Sigmoid colon (tissue), 4 donors: ENCODE results near the gene MRPL38.

Source experiments
- EP300 ChIP-seq, 4 donors: sonication (generic); formaldehyde crosslinking; IDR thresholded peaks; one replicate each; pipeline ENCODE4 v1.6.1; 2017; ENCODE audit warnings: antibody characterized with exemption in 4 of 4
- TF ChIP-seq, protein P1 (sequence below), 4 experiments: fragments of 450-650 bp in 3 of 4; fragments of 200-600 bp in 1 of 4; IDR thresholded peaks; one replicate each; pipeline ENCODE4 v1.5.1; 2016 to 2019; ENCODE audit warnings: antibody characterized with exemption in 4 of 4, mild to moderate bottlenecking in 3 of 4, moderate library complexity in 2 of 4

DNA sequence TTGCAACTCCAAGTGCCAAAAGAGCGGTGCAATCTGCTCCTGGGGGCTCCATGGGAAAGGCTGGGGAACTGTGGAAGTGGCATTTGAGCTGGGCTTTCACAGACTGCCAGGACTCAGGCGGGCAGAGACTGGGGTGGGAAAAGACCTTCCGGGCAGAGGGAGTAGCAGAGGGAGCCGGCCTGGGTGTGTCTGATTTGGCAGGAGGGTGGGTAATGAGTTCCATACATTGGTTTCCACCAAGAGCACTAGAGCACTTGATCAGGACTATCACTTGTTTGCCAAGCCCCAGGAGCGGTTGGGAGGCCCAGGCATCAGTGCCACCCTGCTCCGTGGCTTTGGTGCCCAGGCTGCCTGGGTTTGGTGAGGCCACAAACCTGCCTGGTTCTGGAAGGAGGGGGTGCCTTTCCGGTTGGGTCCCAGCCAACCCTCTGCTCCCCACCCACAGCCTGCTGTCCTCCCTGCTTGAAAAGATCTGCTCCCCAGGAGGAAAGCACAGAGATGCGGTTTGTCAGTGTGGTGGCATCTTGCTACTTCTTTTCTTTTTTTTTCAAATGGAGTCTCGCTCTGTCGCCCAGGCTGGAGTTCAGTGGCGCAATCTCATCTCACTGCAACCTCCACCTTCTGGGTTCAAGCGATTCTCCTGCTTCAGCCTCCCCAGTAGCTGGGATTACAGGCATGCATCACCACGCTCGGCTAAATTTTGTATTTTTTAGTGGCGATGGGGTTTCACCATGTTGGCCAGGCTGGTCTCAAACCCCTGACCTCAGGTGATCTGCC is 22.8 kb downstream of the MRPL38 start:
- TF ChIP-seq, protein P1, sequence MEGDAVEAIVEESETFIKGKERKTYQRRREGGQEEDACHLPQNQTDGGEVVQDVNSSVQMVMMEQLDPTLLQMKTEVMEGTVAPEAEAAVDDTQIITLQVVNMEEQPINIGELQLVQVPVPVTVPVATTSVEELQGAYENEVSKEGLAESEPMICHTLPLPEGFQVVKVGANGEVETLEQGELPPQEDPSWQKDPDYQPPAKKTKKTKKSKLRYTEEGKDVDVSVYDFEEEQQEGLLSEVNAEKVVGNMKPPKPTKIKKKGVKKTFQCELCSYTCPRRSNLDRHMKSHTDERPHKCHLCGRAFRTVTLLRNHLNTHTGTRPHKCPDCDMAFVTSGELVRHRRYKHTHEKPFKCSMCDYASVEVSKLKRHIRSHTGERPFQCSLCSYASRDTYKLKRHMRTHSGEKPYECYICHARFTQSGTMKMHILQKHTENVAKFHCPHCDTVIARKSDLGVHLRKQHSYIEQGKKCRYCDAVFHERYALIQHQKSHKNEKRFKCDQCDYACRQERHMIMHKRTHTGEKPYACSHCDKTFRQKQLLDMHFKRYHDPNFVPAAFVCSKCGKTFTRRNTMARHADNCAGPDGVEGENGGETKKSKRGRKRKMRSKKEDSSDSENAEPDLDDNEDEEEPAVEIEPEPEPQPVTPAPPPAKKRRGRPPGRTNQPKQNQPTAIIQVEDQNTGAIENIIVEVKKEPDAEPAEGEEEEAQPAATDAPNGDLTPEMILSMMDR (IDR thresholded peaks at IDR 0.05): no peak
- TF ChIP-seq EP300 (IDR thresholded peaks at IDR 0.05): no peak
